GM19023 (cell line): ENCODE data around the gene DGKB.
"Not testable (repeated sequence)": the region's sequence is repeated elsewhere in the genome, so short reads cannot be mapped to it uniquely, and the experiment has no call there.

Source experiments
- ATAC-seq: cut with Tn5 transposase; IDR thresholded peaks from one replicate; pipeline ENCODE4 v1.9.1; 2021; ENCODE audit warnings: mild to moderate bottlenecking, moderate library complexity; ENCODE audit not compliant: unreplicated experiment

DGKB gene

GRCh38 chr7:14332155-14332554 is 570.4 kb downstream of the DGKB start:
- ATAC-seq = no peak

GRCh38 chr7:14324767-14325166 is 577.8 kb downstream of the DGKB start:
- no peak for ATAC-seq

- no peak for ATAC-seq
These were observed 579.8 kb downstream of the DGKB start for GRCh38 chr7:14322724-14323123.

GRCh38 chr7:14321947-14322346 is 580.6 kb downstream of the DGKB start:
- no peak for ATAC-seq

- ATAC-seq = no peak
These were observed 593.1 kb downstream of the DGKB start for GRCh38 chr7:14309432-14309831.

GRCh38 chr7:14305233-14305866 is 597.2 kb downstream of the DGKB start:
- no peak for ATAC-seq

- no peak for ATAC-seq
These were observed 599.0 kb downstream of the DGKB start for GRCh38 chr7:14303536-14303935.

GRCh38 chr7:14294637-14295036 is 607.9 kb downstream of the DGKB start:
- ATAC-seq = no peak

GRCh38 chr7:14293434-14293833 is 609.1 kb downstream of the DGKB start:
- ATAC-seq = no peak

- ATAC-seq = no peak
These were observed 609.8 kb downstream of the DGKB start for GRCh38 chr7:14292737-14293136.

- ATAC-seq = no peak
These were observed 612.6 kb downstream of the DGKB start for GRCh38 chr7:14289957-14290356.

- ATAC-seq = no peak
These were observed 613.9 kb downstream of the DGKB start for GRCh38 chr7:14288701-14289100.

- ATAC-seq = no peak
These were observed 615.2 kb downstream of the DGKB start for GRCh38 chr7:14287398-14287797.

GRCh38 chr7:14286036-14286435 is 616.5 kb downstream of the DGKB start:
- ATAC-seq = no peak

GRCh38 chr7:14279065-14279871 is 623.3 kb downstream of the DGKB start:
- not testable (repeated sequence) for ATAC-seq

- no peak for ATAC-seq
These were observed 627.2 kb downstream of the DGKB start for GRCh38 chr7:14275356-14275755.

GRCh38 chr7:14271441-14271840 is 631.1 kb downstream of the DGKB start:
- ATAC-seq = no peak

- no peak for ATAC-seq
These were observed 632.5 kb downstream of the DGKB start for GRCh38 chr7:14270099-14270498.

- ATAC-seq = no peak
These were observed 642.5 kb downstream of the DGKB start for GRCh38 chr7:14260011-14260410.

- no peak for ATAC-seq
These were observed 643.7 kb downstream of the DGKB start for GRCh38 chr7:14258861-14259260.

GRCh38 chr7:14258441-14258840 is 644.1 kb downstream of the DGKB start:
- no peak for ATAC-seq

GRCh38 chr7:14252458-14252857 is 650.1 kb downstream of the DGKB start:
- ATAC-seq = no peak
